ENCODE data around the gene PRKD1.

PRKD1 gene

GRCh38 chr14:29896354-29896821, 31.3 kb downstream of the PRKD1 start:
- CTCF ChIA-PET = interaction anchor here (1.3 kb wide), 1 partner anchor 98 kb away, joined by 3 read pairs; no protein-coding TSS in a partner anchor
- POLR2A ChIA-PET = no interaction called here
- DNase-seq (ENCODE audit: extremely low spot score) = no peak
- no peak for TF ChIP-seq CTCF (IDR thresholded peaks at IDR 0.05; ENCODE audit: control extremely low read depth, extremely low read depth, low read depth, missing control alignments)

- no peak for DNase-seq (ENCODE audit: extremely low spot score)
- no peak for TF ChIP-seq CTCF (IDR thresholded peaks at IDR 0.05; ENCODE audit: control extremely low read depth, extremely low read depth, low read depth, missing control alignments)
- POLR2A ChIA-PET = no interaction called here
- CTCF ChIA-PET = interaction anchor here (1.3 kb wide), 1 partner anchor 98 kb away, joined by 3 read pairs; no protein-coding TSS in a partner anchor
Observed at GRCh38 chr14:29895591-29896083, 32.0 kb downstream of the PRKD1 start.

GRCh38 chr14:29893989-29894388, 33.7 kb downstream of the PRKD1 start:
- TF ChIP-seq CTCF (IDR thresholded peaks at IDR 0.05; ENCODE audit: control extremely low read depth, extremely low read depth, low read depth, missing control alignments) = no peak
- DNase-seq (ENCODE audit: extremely low spot score) = no peak
- ChIA-PET POLR2A (no interaction called here), CTCF (no interaction called here)

GRCh38 chr14:29892327-29892726, 35.3 kb downstream of the PRKD1 start:
- ChIA-PET CTCF (no interaction called here), POLR2A (no interaction called here)
- no peak for DNase-seq (ENCODE audit: extremely low spot score)
- no peak for TF ChIP-seq CTCF (IDR thresholded peaks at IDR 0.05; ENCODE audit: control extremely low read depth, extremely low read depth, low read depth, missing control alignments)

GRCh38 chr14:29885988-29886387, 41.7 kb downstream of the PRKD1 start:
- no peak for DNase-seq (ENCODE audit: extremely low spot score)
- ChIA-PET POLR2A (no interaction called here), CTCF (interaction anchor here (1.2 kb wide), 1 partner anchor 23 kb away, joined by 3 read pairs; no protein-coding TSS in a partner anchor)
- no peak for TF ChIP-seq CTCF (IDR thresholded peaks at IDR 0.05; ENCODE audit: control extremely low read depth, extremely low read depth, low read depth, missing control alignments)

- ChIA-PET POLR2A (no interaction called here), CTCF (no interaction called here)
- TF ChIP-seq CTCF (IDR thresholded peaks at IDR 0.05; ENCODE audit: control extremely low read depth, extremely low read depth, low read depth, missing control alignments) = no peak
- no peak for DNase-seq (ENCODE audit: extremely low spot score)
Observed at GRCh38 chr14:29868000-29868399, 59.6 kb downstream of the PRKD1 start.
